NCI-H524 treated with DMSO at 0.1 percent for 48 hours (cell line): ENCODE results near the gene SLC16A11.

Experiments used
- DNase-seq: peaks from one replicate; lab custom pipeline; 2025; lab: John Stamatoyannopoulos, UW

The SLC16A11 gene

DNA sequence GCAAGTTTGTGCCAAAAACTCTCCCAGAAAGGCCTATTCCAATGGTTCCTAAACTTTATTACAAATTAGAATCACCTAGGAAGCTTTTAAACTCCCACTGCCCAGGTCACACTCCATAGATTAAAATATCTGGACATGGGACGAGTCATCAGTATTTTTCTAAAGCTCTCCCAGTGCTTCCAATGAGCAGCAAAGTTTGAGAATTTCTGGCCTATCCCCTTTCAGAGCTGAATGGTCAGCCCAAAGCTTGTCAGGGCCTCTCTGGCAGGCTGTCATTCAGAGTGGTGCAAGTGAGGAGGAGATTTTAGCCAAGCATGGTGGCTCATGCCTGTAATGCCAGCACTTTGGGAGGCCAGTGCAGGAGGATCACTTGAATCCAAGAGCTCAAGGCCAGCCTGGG, 18.6 kb downstream of the SLC16A11 start:
- DNase-seq, result no peak

DNA sequence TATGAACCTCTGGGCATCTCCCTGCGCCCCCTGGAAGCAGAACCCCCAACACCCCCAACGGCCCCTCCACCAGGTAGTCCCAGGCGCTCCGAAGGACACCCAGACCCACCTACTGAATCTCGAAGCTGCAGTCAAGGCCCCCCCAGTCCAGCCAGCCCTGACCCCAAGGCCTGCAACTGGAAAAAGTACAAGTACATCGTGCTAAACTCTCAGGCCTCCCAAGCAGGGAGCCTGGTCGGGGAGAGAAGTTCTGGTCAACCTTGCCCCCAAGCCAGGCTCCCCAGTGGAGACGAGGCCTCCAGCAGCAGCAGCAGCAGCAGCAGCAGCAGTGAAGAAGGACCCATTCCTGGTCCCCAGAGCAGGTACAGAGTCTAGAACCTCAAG, 19.5 kb downstream of the SLC16A11 start:
- DNase-seq, result no peak

DNA sequence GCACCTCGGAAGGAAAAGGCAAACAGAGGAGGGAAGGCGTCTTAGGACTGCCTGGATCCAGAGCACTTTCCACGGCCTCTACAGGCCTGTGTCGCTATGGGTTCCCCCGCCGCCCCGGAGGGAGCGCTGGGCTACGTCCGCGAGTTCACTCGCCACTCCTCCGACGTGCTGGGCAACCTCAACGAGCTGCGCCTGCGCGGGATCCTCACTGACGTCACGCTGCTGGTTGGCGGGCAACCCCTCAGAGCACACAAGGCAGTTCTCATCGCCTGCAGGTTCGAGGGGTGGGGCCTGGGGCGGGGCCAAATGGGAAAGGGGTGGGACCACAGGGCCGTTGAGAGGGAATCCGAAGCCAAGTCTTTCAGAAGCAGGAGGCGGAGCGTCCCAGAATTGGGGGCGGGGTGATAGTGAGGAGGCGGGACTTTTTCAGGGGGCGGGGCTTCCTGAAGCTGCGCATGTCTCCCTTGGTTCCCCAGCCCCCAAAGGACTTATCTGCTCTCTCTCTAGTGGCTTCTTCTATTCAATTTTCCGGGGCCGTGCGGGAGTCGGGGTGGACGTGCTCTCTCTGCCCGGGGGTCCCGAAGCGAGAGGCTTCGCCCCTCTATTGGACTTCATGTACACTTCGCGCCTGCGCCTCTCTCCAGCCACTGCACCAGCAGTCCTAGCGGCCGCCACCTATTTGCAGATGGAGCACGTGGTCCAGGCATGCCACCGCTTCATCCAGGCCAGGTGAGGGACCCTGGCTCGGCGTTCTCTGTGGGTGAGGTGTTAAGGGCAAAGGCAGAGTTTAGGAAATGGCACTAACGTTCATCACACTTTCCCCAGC, 20.1 kb downstream of the SLC16A11 start:
- no peak for DNase-seq

DNA sequence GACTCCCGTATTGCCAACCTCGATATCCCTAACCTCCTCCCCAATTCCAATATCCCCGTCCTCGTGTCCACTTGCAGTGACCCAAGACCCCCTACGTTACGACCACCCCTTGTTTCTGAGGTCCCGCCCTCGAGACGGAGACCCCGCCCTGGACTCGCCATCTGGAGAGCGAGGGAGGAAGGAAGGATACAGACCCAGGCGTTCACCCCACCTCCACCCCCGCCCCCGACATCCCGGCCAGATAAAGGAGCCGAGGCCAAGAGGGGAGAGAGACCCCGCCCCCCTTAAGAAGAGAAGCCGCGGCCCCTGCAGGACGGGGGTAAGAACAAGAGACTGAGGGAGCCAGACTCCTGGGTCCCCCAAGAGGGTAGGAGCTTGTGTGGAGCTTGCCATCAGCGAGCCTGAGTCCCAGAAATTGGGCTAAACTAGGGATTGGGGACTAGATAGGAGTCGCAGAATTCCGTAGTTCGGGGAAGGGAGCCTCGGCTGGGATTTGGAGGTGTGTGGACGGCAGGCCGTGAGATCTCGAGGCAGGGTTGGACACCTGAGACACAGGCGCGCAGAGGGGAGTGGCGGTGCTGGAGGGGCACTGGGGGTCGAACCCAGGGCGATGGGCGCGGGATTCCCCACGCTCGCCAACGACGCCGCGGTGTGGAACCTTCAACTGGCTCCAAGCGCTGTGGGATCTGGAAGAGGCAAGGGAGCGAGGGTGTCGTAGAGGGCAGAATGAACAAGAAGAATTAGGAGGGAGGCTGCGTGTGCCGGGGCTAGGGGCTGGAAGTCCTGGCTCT, 20.9 kb downstream of the SLC16A11 start, which contains the start of gene BCL6B:
Gene BCL6B, plus strand, starts transcription at position 270 of the 791 bp plus-strand sequence. CDS start 622 bp downstream, outside the sequence.
- DNase-seq, result no peak

DNA sequence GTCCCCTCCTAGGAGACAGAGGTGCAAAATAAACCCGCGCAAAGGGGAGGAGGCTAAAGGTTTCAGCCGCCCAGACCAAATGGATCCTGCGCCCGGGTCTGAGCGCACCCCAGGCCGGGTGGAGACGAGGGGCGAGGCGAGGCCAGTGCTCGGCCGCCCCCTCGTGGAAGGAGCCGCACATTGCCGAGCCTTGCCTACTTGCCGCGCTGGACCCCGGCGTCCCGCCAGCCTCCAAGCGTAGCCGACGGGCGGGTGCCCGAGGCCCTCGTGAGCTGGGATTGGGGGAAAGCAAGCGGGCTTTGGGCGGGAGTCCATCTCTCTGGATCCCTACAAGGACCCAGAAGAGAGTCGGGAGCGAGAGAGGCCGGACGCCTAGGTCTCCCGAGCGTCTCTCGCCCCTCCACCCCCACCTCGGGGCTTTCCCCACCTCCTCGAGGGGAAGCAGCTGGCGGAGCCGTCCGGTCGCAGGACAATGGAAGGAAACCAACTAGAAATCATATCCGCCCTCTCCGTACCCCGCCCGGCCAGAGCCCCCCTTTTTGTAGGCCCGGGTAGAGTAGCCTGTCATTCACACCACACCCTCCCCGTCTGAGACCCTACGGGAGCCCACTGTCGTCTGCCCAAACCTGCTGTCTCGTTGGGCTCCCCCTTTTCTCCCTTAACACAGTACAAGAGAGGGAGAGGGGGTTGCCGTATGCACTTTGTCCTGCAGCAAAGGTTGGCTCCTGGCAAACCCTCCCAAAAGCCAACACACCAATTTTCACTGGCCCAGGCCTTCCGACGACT, 21.7 kb downstream of the SLC16A11 start:
- DNase-seq, result no peak

DNA sequence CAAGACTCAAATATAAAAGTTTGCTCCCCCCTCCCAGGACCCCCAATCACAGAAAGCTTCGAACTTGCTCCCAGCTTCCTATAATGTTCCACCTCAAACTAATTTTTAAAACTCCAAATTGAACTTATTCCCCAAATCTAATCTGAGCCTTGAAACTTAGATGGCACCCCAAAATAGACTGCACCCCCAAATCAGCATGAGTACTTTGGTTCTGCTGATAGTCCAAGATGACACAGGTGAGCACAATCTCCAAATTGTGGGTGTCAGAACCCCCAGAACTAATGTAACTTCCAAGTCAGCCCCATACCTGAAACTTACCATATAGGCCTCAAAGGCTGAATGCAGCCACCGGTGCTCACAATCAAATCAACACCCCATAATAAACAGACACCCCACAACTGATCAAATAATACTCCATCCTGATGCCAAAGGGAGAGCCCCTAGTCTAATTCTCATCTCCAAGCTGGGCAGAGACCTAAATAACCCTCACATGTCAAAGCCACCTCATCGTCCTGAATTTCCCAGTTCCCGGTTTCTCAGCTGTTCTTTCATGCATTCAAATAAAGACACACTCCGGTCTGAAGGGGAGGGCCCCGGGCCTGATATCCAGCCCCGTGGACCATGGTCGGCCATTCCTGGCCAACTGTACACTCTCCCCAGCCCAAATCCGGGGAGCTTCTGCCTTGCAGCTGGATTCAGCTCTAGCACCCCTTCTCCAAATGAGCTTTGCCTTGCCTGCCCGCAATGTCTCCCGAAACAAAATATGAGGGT, 22.8 kb downstream of the SLC16A11 start:
- no peak for DNase-seq

DNA sequence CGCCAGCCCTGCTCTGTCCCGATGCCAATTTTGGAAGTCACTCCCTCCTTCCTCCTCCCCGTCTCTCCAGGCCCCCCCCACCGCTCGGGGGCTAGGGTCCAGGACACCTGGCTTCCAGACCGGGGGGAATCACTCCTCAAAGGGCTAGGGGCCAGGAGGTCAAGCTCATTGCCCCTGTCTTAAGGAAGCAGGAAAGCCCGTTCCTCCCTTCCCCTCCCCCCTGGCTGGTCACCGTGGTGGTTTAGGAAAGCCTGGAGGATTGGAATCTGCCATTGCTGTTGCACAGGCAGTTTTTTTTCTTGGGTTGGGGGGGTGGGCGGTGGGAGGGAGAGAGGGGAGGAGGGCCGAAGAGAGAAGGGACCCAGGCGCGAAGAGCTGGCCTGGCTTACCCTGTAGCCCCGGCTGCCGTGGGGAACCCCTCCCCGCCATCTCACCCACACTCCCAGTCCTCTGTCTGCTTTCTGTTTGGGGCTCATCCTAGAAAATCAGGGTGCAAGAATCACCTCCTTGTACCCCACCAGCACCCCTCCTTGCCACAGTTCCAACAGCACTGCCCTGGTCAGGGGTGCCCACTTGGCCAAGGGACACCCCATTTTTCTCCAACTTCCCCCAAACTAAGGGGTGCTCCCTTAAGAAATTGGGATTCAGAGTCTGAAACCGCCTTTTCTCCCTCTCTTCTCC, 23.9 kb downstream of the SLC16A11 start:
- no peak for DNase-seq

DNA sequence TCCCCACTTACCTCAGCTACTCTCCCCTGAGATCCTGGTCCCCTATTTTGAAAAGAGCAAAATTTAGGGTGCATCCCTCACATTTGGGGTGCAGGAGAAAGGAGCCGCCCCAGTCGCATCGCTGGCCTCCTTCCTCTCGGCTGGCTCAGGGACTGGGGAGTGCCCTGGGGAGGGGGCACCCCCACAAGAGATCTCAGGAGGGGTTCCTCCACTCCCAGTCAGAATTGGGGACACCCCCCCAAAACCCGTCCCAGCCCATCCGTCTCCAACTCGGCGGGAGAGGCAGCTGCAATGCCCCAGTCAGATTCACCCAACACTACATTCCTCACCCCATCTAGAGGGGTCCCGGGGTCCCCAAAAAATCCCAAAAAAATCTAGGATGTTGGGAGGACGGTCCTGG, 24.5 kb downstream of the SLC16A11 start:
- no peak for DNase-seq

DNA sequence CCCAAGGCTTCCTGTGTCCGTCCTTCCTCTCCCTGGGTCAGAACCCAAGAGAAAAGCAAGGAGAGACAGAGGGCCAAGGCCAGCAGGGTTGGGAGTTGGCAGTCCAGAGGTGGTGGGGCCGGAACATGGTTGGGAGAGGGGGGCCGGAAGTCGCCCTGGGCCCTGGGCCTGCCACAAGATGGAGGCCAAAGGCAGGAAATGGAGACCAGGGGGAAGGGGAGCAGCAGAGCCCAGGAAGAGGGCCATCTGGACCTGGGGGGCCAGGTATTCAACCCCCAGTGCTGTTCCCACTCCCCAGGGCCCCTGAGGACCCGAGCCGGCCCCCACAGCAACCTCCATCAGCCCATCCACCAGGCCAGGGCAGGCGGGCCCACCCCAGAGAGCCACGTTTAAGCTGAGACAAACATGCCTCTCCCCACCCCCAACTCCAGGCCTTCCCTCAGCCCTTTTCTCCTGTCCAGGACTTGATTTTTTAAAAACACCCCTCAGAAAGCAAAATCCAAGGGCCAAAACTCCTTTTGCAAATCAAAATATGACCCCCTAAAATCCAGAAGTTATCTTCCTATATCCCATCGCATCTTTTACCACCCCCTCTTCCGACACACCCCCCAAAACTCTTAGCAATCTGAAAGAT, 25.4 kb downstream of the SLC16A11 start:
- no peak for DNase-seq

DNA sequence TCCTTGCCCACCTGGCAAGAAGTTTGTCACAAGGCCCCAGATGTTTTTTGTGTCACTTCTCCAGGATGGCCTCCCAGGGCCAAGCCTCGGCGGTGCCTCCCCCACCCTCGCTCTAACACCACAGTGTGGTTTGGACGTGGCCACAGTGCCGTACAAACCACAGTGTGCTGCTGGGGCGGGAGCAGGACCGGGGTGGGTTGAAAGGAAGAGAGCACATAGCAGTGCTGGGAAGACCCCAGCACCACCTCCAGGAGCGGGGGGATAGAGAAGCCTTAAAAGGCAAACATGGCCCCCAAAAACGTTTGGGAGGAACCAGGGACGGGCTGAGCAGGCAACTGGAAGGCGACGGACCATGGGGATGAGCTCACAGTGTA, 26.1 kb downstream of the SLC16A11 start:
- no peak for DNase-seq

DNA sequence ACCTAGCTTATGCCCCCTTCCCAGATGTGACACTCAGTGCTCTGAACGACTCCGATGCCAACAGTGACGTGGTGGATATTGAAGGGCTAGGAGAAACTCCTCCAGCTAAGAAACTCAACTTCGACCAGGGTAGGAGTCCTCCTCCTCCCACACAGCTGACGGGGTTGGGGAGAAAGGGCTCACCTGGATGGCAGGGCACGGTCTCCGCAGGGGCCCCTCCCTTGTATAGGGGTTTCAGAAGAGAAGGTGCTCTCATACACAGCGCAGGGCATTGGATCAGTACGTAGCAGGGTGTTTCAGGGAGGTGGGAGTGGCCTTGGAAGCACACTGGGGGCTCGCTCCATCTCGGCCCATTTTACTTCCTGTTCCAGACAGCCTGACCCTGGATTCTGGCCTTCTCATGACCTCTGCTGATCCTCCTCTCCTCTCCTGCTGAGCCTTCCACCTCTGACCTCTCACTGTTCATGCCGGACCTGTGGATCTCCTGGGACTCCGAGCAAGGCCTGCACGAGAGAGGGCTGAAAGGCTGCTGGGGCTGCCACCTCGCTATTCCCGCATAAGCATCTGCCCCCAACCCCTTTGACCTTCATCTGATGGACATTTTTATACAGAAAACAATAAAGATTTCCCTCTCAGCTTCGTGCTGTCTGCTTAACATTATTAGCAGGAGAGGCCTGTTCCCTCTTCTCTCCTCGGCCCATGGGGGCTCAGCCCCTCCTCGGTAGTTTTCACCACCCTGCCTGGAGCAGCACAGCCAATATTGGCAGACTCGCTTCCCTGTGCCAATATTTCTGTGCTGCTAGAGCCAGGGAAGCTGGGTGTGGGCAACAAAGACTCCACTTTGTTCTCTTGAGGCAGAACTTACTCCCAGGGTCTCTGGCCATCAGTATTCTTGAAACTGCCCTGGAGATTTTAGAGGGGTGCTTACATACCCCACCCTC, 26.7 kb downstream of the SLC16A11 start:
- no peak for DNase-seq

DNA sequence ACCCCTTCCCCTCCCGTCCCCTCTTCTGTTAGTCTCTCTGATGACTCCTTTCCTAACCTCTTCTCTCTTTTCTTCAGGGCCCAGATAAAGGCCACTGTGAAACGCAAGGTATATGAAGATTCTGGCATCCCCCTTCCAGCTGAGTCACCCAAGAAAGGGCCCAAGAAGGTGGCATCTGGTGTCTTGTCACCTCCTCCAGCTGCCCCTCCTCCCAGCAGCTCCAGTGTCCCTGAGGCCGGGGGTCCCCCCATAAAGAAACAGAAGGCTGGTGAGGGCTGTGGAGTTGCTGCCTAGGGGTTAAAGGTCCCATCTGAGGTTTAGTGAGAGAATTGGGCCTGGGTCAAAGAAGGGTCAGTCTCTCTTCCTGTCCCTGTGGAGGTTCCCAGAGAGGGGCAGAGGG, 27.5 kb downstream of the SLC16A11 start:
- no peak for DNase-seq

DNA sequence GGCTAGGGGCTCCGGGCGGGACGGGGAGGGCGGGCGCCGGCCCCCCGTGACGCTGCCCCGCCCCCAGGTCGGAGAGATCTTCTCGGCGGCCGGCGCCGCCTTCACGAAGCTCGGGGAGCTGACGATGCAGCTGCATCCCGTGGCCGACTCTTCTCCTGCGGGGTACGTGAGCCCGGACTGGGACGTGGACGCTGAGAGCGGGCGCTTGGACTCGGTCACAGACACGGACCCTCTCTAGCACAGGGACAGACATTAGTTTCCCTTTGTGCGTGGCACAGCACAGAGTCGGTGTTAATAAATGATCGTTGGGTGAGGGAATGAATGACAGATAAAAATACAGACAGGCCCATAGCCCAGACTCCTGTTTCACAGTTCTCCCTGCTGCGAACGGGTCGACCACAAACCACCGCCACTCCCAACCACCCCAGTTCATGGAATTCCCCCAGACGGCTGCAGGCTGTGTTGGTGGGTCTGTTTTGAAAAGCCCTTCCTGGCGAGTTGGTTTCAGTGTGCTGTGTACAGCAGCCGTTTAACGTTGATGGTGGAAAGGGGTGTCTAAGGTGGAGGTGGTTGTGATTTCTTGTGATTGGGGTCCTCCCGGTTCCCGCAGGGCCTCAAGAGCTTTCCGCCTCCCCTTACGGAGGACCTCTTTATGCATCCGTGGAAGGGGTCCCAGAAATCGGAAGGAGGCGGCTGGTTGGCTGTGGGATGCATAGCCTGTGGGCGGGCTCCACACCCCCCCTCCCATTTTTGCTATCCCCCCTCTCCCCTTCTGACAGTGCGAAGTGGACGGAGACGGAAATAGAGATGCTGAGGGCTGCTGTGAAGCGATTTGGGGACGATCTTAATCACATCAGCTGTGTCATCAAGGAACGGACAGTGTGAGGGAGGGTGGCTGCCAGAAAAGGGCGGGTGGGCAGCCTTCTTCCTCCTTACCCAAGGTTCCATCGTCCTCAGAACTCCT, 28.6 kb downstream of the SLC16A11 start:
- DNase-seq, result no peak

DNA sequence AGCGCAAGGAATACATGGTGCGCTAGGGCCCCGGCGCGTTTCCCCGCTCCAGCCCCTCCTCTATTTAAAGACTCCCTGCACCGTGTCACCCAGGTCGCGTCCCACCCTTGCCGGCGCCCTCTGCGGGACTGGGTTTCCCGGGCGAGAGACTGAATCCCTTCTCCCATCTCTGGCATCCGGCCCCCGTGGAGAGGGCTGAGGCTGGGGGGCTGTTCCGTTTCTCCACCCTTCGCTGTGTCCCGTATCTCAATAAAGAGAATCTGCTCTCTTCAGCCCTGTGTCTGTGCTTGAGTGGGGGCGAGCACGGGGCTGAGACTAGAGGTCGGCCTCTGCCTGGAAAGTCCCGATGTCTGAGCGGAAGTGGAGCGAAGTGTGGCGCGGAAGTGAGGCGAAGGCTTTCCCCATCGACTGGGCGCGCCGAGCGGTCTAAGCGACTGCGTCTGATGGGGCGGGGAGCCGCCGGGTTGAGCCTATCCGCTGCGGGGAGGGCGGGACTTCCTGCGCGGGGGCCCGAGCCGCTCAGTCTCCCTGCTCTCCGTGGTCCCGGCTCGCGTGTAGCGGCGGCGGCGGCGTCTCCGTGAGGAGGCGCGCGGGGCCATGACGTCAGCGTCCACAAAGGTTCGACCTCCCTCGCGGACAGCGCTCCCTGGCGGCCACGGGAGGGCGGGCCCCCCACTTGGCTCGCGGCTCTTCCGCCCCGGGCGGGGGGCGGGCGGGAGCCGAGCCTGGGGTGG, 29.5 kb downstream of the SLC16A11 start:
- no peak for DNase-seq

DNA sequence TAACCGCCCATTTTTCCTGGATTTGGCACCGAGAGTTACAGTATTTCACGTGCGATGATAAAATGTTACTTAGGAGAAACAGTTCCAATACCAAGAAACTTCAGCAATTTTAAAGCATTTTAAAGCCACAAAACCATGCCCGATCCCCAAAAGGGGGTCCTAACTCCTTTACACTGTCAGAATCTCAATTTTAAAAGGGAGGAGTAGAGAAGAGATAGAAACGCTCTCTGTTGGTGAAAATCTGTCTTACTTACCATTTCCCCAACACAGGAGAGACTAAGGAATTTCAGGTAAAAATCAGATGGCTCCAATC, 32.0 kb downstream of the SLC16A11 start:
- no peak for DNase-seq

DNA sequence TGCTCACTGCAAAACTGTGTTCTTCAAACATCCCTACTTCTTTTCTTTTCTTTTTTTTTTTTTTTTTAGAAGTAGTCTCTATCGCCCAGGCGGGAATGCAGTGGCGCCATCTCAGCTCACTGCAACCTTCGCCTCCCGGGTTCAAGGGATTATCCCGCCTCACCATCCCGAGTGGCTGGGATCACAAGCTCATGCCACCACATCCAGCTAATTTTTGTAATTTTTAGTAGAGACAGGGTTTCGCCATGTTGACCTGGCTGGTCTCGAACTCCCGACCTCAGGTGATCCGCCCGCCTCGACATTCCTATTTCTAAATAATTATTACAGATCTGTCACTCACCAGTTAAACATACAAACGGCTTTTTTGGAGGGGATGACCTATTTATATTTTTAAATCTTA, 32.5 kb downstream of the SLC16A11 start:
- no peak for DNase-seq

DNA sequence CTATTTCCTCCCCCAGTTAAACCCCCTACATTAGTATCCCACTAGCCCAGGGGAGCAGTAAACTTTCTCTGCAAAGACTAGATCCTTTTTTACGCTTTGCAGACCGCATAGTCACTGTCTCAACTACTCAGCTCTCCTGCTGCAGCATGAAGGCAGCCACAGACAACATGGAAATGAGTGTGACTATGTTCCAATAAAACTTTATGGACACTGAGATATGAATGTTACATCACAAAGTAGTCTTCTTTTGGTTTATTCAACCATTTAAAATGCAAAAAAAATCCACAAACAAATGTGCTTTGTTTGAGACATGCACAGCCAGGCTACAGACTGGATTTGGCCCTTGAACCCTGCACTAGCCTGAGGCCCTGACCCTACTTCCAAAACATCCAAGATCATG, 33.4 kb downstream of the SLC16A11 start:
- DNase-seq, result no peak

DNA sequence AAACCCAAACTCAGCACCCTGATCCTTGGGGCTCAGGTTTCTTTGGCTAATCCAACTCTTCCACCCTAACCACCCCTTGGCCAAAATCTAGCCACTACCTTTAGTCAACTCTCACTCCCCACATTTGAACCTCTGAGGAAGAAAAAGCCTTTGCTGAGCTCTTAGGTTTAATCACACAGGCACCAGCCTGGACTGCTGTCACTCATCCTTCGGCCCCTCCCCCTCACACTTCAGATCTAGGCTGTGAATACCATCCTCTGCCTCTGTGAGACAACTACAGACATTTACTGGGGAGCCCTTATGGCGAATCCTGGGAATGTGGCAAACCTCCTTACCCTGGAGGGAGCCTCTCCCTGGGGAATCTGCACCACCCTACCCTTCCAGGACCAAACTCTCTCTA, 36.7 kb downstream of the SLC16A11 start:
- no peak for DNase-seq
